SK-N-SH (cell line): ENCODE results near the gene PJA2. TPM values are rescaled to one million over a fixed set of nuclear protein-coding genes. Genes with fewer than 3 reads are reported as not detected.

Source experiments
- CTCF ChIA-PET: fragments of 300-600, 350-600 bp; formaldehyde crosslinking; extraction: SDS; loops from one replicate; lab custom pipeline; 2021; lab: Yijun Ruan, JAX
- POLR2A ChIA-PET: fragments of 350-600 bp; sonication (Branson Sonifier 250); formaldehyde crosslinking; extraction: SDS; loops from one replicate; lab custom pipeline; 2020; ENCODE audit warnings: antibody characterized with exemption, inconsistent platforms; lab: Yijun Ruan, JAX
- DNase-seq: peaks from one replicate; pipeline ENCODE4 v3.0.0; 2012
- H2AFZ ChIP-seq: fragments of 200-600 bp; sonication (generic); 2 replicates; pipeline ENCODE4 v1.8.1; 2016; ENCODE audit warnings: antibody characterized with exemption, mild to moderate bottlenecking, low read depth
- H3F3A ChIP-seq: fragments of 200-600 bp; sonication (generic); replicated peaks from 2 replicates; pipeline ENCODE3; 2016; ENCODE audit warnings: antibody characterized with exemption, mild to moderate bottlenecking; ENCODE audit not compliant: insufficient read depth
- H3K27ac ChIP-seq, 2 experiments: fragments of 200-500 bp in 1 of 2; fragments of 200-600 bp in 1 of 2; sonication (Bioruptor generic) in 1 of 2; sonication (generic), shearing (Covaris generic) in 1 of 2; 2 replicates each; pipeline versions ENCODE4 v1.5.1 to v1.6.1; 2014 to 2016; ENCODE audit warnings: low read depth in 2 of 2, inconsistent platforms in 1 of 2, low read length in 1 of 2, mild to moderate bottlenecking in 1 of 2, mixed read lengths in 1 of 2
- H3K27me3 ChIP-seq: fragments of 200-600 bp; sonication (generic), shearing (Covaris generic); 2 replicates; pipeline ENCODE4 v1.6.1; 2016; ENCODE audit warnings: mixed run types; ENCODE audit not compliant: insufficient read depth
- H3K36me3 ChIP-seq, 2 experiments: fragments of 200-500 bp in 1 of 2; fragments of 200-600 bp in 1 of 2; sonication (Bioruptor generic) in 1 of 2; sonication (generic) in 1 of 2; replicated peaks in 1 of 2; 2 replicates each; pipeline versions ENCODE3 to v1.5.1; 2014 to 2016; ENCODE audit warnings: low read length in 1 of 2, mild to moderate bottlenecking in 1 of 2; ENCODE audit not compliant: insufficient read depth in 2 of 2, control insufficient read depth in 1 of 2
- H3K4me1 ChIP-seq, 2 experiments: fragments of 200-500 bp in 1 of 2; fragments of 200-600 bp in 1 of 2; sonication (Bioruptor generic) in 1 of 2; sonication (generic), shearing (Covaris generic) in 1 of 2; 2 replicates each; pipeline versions ENCODE4 v1.5.1 to v1.6.1; 2014 to 2016; ENCODE audit warnings: low read depth in 1 of 2, low read length in 1 of 2, mixed run types in 1 of 2; ENCODE audit not compliant: insufficient read depth in 2 of 2, control insufficient read depth in 1 of 2
- H3K4me2 ChIP-seq: fragments of 200-600 bp; sonication (generic), shearing (Covaris generic); 2 replicates; pipeline ENCODE4 v1.6.1; 2017; ENCODE audit warnings: mixed run types
- H3K4me3 ChIP-seq, 2 experiments: fragments of 200-500 bp in 1 of 2; fragments of 200-600 bp in 1 of 2; sonication (Bioruptor generic) in 1 of 2; sonication (generic), shearing (Covaris generic) in 1 of 2; 2 replicates each; pipeline versions ENCODE4 v1.5.1 to v1.8.1; 2014 to 2016; ENCODE audit warnings: low read depth in 2 of 2, inconsistent platforms in 1 of 2, low read length in 1 of 2, mild to moderate bottlenecking in 1 of 2, mixed read lengths in 1 of 2, moderate library complexity in 1 of 2
- H3K79me2 ChIP-seq: fragments of 200-600 bp; sonication (generic); 2 replicates; pipeline ENCODE4 v1.8.1; 2017; ENCODE audit warnings: mild to moderate bottlenecking; ENCODE audit not compliant: insufficient read depth
- H3K9ac ChIP-seq: fragments of 200-600 bp; sonication (generic); 2 replicates; pipeline ENCODE4 v1.6.1; 2017; ENCODE audit warnings: mixed run types
- H3K9me2 ChIP-seq: fragments of 200-600 bp; sonication (generic); 2 replicates; pipeline ENCODE4 v1.6.1; 2017; ENCODE audit warnings: mixed run types
- H3K9me3 ChIP-seq: fragments of 200-600 bp; sonication (generic); 2 replicates; pipeline ENCODE4 v1.6.1; 2017; ENCODE audit warnings: mixed run types, mild to moderate bottlenecking, moderate library complexity
- H4K20me1 ChIP-seq: fragments of 200-600 bp; sonication (generic); 2 replicates; pipeline ENCODE4 v1.6.1; 2017; ENCODE audit warnings: mild to moderate bottlenecking, mixed run types; ENCODE audit not compliant: insufficient read depth
- GABPA ChIP-seq: IDR thresholded peaks from 2 replicates; pipeline ENCODE4 v1.4.0; 2012; ENCODE audit warnings: low read depth, mild to moderate bottlenecking
- MAX ChIP-seq: IDR thresholded peaks from 2 replicates; pipeline ENCODE4 v1.4.0; 2012; ENCODE audit warnings: low read depth
- MXI1 ChIP-seq: IDR thresholded peaks from 2 replicates; pipeline ENCODE4 v1.6.1; 2012; ENCODE audit warnings: mild to moderate bottlenecking, low read depth, low read length, improper control_type of control experiment
- POLR2AphosphoS5 ChIP-seq: IDR thresholded peaks from 2 replicates; pipeline ENCODE4 v1.6.1; 2012; ENCODE audit warnings: low read depth, low read length
- RAD21 ChIP-seq: IDR thresholded peaks from 2 replicates; pipeline ENCODE4 v1.6.1; 2012; ENCODE audit warnings: mild to moderate bottlenecking, low read length
- RFX5 ChIP-seq: IDR thresholded peaks from 2 replicates; pipeline ENCODE4 v1.6.1; 2012; ENCODE audit warnings: mild to moderate bottlenecking, improper control_type of control experiment, low read length
- RXRA ChIP-seq: IDR thresholded peaks from 2 replicates; pipeline ENCODE4 v1.4.0; 2012; ENCODE audit warnings: low read depth, mild to moderate bottlenecking, borderline replicate concordance
- SIN3A ChIP-seq: IDR thresholded peaks from 2 replicates; pipeline ENCODE4 v1.6.1; 2012; ENCODE audit warnings: low read depth, mild to moderate bottlenecking, low read length, moderate library complexity, borderline replicate concordance
- TCF12 ChIP-seq: IDR thresholded peaks from 2 replicates; pipeline ENCODE4 v1.4.0; 2012
- TEAD4 ChIP-seq: IDR thresholded peaks from 2 replicates; pipeline ENCODE4 v1.4.0; 2012; ENCODE audit warnings: mild to moderate bottlenecking, borderline replicate concordance; ENCODE audit not compliant: insufficient read depth
- USF1 ChIP-seq: IDR thresholded peaks from 2 replicates; pipeline ENCODE4 v1.4.0; 2012; ENCODE audit warnings: low read depth, borderline replicate concordance
- WGBS: methylation state at CpG from one replicate; pipeline ENCODE4 v1.1.6; 2017; ENCODE audit warnings: low lambda C conversion rate; 5-methylcytosine and 5-hydroxymethylcytosine counted together
- polyA plus RNA-seq, 3 experiments: library from polyadenylated mRNA; depleted of rRNA; stranded (reverse); fragments of >200 nt; gene quantifications; 2 replicates each; pipeline ENCODE4 v1.2.3, GENCODE V29; 2012

Gene PJA2
- polyA plus RNA-seq, 1 of the 3 experiments (the other 2 are of a cell fraction), result 30.7 TPM

GRCh38 chr5:109325456-109325855 is 84.3 kb downstream of the PJA2 start:
- Histone ChIP-seq H3K9me3 (no peaks in the 10 kb centered on the region), H3K9ac (no peak overlapping the region), H3K27ac (no peak overlapping the region), H3K4me2 (no peak overlapping the region), H2AFZ (no peak overlapping the region), H4K20me1 (no peaks in the 10 kb centered on the region; the same call in 1 of the 2 replicates), H3F3A (peaks cover 6% of the 10 kb centered on the region), H3K36me3 (peaks cover 4 to 10% of the 10 kb centered on the region in 2 experiments), H3K4me3 (no peak overlapping the region), H3K4me1 (peaks cover 0 to 3% of the 10 kb centered on the region in 2 experiments; a peak in 1 of 4 replicates), H3K27me3 (no peaks in the 10 kb centered on the region), H3K9me2 (no peaks in the 10 kb centered on the region), H3K79me2 (no peaks in the 10 kb centered on the region)
- CTCF ChIA-PET, result no interaction called here
- POLR2A ChIA-PET, result no interaction called here
- no peak for TF ChIP-seq RFX5
- 98% methylated on average over 5 of the region's 5 CpGs for WGBS
- no peak for DNase-seq

- no peak for TF ChIP-seq TEAD4
- TF ChIP-seq POLR2AphosphoS5, result no peak
- no peak for TF ChIP-seq TCF12
- TF ChIP-seq USF1, result no peak
- Histone ChIP-seq H3K9me2 (no peaks in the 10 kb centered on the region), H3K27ac (no peak overlapping the region), H2AFZ (no peak overlapping the region), H4K20me1 (no peaks in the 10 kb centered on the region; the same call in 1 of the 2 replicates), H3K27me3 (no peaks in the 10 kb centered on the region), H3K4me2 (no peak overlapping the region), H3K4me3 (no peak overlapping the region), H3F3A (peaks cover under 1% of the 10 kb centered on the region), H3K9ac (no peak overlapping the region), H3K9me3 (no peaks in the 10 kb centered on the region), H3K79me2 (no peaks in the 10 kb centered on the region), H3K4me1 (peaks cover 0 to 3% of the 10 kb centered on the region in 2 experiments; a peak in 1 of 4 replicates), H3K36me3 (peaks cover 4 to 10% of the 10 kb centered on the region in 2 experiments)
- ChIA-PET POLR2A (no interaction called here), CTCF (no interaction called here)
- no peak for DNase-seq
- WGBS, result 94% methylated on average over 5 of the region's 5 CpGs
Observed at GRCh38 chr5:109324931-109325330, 84.8 kb downstream of the PJA2 start.

- POLR2A ChIA-PET, result no interaction called here
- Histone ChIP-seq H3K4me1 (peaks cover 0 to under 1% of the 10 kb centered on the region in 2 experiments; a peak in 1 of 4 replicates), H3K27ac (no peak overlapping the region), H3K9me2 (no peaks in the 10 kb centered on the region), H3K9ac (no peak overlapping the region), H3K4me2 (no peak overlapping the region), H3F3A (no peaks in the 10 kb centered on the region), H3K4me3 (no peak overlapping the region), H2AFZ (no peak overlapping the region), H3K27me3 (no peaks in the 10 kb centered on the region), H4K20me1 (no peaks in the 10 kb centered on the region), H3K36me3 (peaks cover 4 to 10% of the 10 kb centered on the region in 2 experiments), H3K9me3 (no peaks in the 10 kb centered on the region), H3K79me2 (no peaks in the 10 kb centered on the region)
- CTCF ChIA-PET, result no interaction called here
- TF ChIP-seq TCF12 (no peak), RFX5 (no peak), MAX (no peak), RXRA (no peak), GABPA (no peak), RAD21 (no peak), MXI1 (no peak), SIN3A (no peak)
- no peak for DNase-seq
- 81% methylated on average over 5 of the region's 7 CpGs for WGBS
Observed at GRCh38 chr5:109324351-109324750, 85.4 kb downstream of the PJA2 start.
